HCT116 (cell line): ENCODE data around the gene GLCE. TPM values are rescaled to one million over a fixed set of nuclear protein-coding genes. Genes with fewer than 3 reads are reported as not detected.

Experiments used
- ATAC-seq: fragments of 200-7000 bp; cut with Tn5 transposase; 2 replicates; pipeline ENCODE4 v1.9.1; 2020; ENCODE audit warnings: mild to moderate bottlenecking, moderate library complexity
- BruUV-seq: library from RNA; stranded (reverse); fragments of 400-500 nt; replicated peaks from 2 replicates; lab custom pipeline; 2021; lab: Mats Ljungman, UMichigan
- CTCF ChIA-PET: fragments of 300-600 bp; sonication (Branson Sonifier 250); formaldehyde crosslinking; loops from one replicate; lab custom pipeline; 2021; ENCODE audit warnings: antibody characterized with exemption; lab: Charles Lee
- POLR2A ChIA-PET: fragments of 300-600, 350-600 bp; sonication (Branson Sonifier 250); formaldehyde crosslinking; loops from one replicate; lab custom pipeline; 2021; ENCODE audit warnings: antibody characterized with exemption; lab: Charles Lee
- RAD21 ChIA-PET, 2 experiments: fragments of 300-600 bp; sonication (Branson Sonifier 250); formaldehyde crosslinking; loops; one replicate each; lab custom pipeline; 2023; ENCODE audit warnings: low total read pairs in 2 of 2; ENCODE audit not compliant: uncharacterized antibody in 2 of 2, unreplicated experiment in 2 of 2, low non-redundant PET in 1 of 2; lab: Charles Lee
- DNase-seq: peaks from one replicate; pipeline ENCODE4 v3.0.0-alpha.2; 2010; ENCODE audit warnings: low read depth, low spot score
- H2AFZ ChIP-seq: fragments of 200-600 bp; shearing (Covaris generic), sonication (generic); 2 replicates; pipeline ENCODE4 v1.6.1; 2017; ENCODE audit warnings: low read depth, mixed run types, mixed read lengths, antibody characterized with exemption, low read length; ENCODE audit not compliant: poor library complexity, severe bottlenecking
- H3K27ac ChIP-seq: 2 replicates; pipeline ENCODE4 v1.5.1; 2012; ENCODE audit warnings: low read depth, low read length
- H3K27me3 ChIP-seq: fragments of 200-600 bp; sonication (generic); 2 replicates; pipeline ENCODE4 v1.6.1; 2016; ENCODE audit warnings: mixed run types, low read length, mixed read lengths; ENCODE audit not compliant: insufficient read depth
- H3K36me3 ChIP-seq, 2 experiments: fragments of 200-500 bp in 1 of 2; fragments of 200-600 bp in 1 of 2; sonication (Bioruptor generic) in 1 of 2; sonication (generic) in 1 of 2; 2 replicates each; pipeline versions ENCODE4 v1.5.1 to v1.6.1; 2014 to 2016; ENCODE audit warnings: low read length in 2 of 2, inconsistent platforms in 1 of 2, mixed read lengths in 1 of 2, mixed run types in 1 of 2; ENCODE audit not compliant: insufficient read depth in 2 of 2, control insufficient read depth in 1 of 2
- H3K4me1 ChIP-seq, 2 experiments: fragments of 200-600 bp in 1 of 2; sonication (generic) in 1 of 2; 2 replicates each; pipeline versions ENCODE4 v1.5.1 to v1.6.1; 2012 to 2017; ENCODE audit warnings: low read length in 2 of 2, inconsistent platforms in 1 of 2, mild to moderate bottlenecking in 1 of 2, mixed read lengths in 1 of 2, mixed run types in 1 of 2, moderate library complexity in 1 of 2; ENCODE audit not compliant: insufficient read depth in 2 of 2, control insufficient read depth in 1 of 2
- H3K4me2 ChIP-seq: fragments of 200-600 bp; sonication (generic); 2 replicates; pipeline ENCODE4 v1.6.1; 2017; ENCODE audit warnings: mixed run types, low read length, mixed read lengths
- H3K4me3 ChIP-seq, 2 experiments: fragments of 200-600 bp in 1 of 2; sonication (generic) in 1 of 2; replicated peaks in 1 of 2; 2 replicates each; pipeline ENCODE4 v1.5.1; 2011 to 2016; ENCODE audit warnings: low read length in 2 of 2, control low read depth in 1 of 2, low read depth in 1 of 2, mild to moderate bottlenecking in 1 of 2, mixed read lengths in 1 of 2, mixed run types in 1 of 2
- H3K79me2 ChIP-seq: fragments of 200-600 bp; sonication (generic); 2 replicates; pipeline ENCODE4 v1.6.1; 2017; ENCODE audit warnings: mild to moderate bottlenecking, mixed run types, low read length, moderate library complexity, mixed read lengths; ENCODE audit not compliant: insufficient read depth
- H3K9ac ChIP-seq: fragments of 200-600 bp; sonication (generic); 2 replicates; pipeline ENCODE4 v1.6.1; 2016; ENCODE audit warnings: low read length, mixed read lengths
- H3K9me2 ChIP-seq: fragments of 200-600 bp; sonication (generic), shearing (Covaris generic); 2 replicates; pipeline ENCODE4 v1.6.1; 2017; ENCODE audit warnings: mixed run types, mild to moderate bottlenecking, moderate library complexity; ENCODE audit not compliant: insufficient read depth
- H3K9me3 ChIP-seq, 2 experiments: fragments of 200-500 bp in 1 of 2; fragments of 200-600 bp in 1 of 2; sonication (Bioruptor generic) in 1 of 2; sonication (generic) in 1 of 2; 2 replicates each; pipeline ENCODE4 v1.6.1; 2014 to 2017; ENCODE audit warnings: low read length in 2 of 2, mixed read lengths in 2 of 2, inconsistent platforms in 1 of 2, low read depth in 1 of 2, mild to moderate bottlenecking in 1 of 2, mixed run types in 1 of 2, moderate library complexity in 1 of 2; ENCODE audit not compliant: control insufficient read depth in 1 of 2, insufficient read depth in 1 of 2
- H4K20me1 ChIP-seq: fragments of 200-600 bp; sonication (generic), shearing (Covaris generic); 2 replicates; pipeline ENCODE4 v1.6.1; 2017; ENCODE audit warnings: mixed run types, mild to moderate bottlenecking, moderate library complexity; ENCODE audit not compliant: insufficient read depth
- CBX3 ChIP-seq: IDR thresholded peaks from 2 replicates; pipeline ENCODE4 v1.6.1; 2012; ENCODE audit warnings: low read depth
- EGR1 ChIP-seq: IDR thresholded peaks from 2 replicates; pipeline ENCODE4 v1.6.1; 2012; ENCODE audit warnings: low read depth
- EZH2phosphoT487 ChIP-seq: fragments of 200-600 bp; IDR thresholded peaks from 2 replicates; pipeline ENCODE4 v1.6.1; 2018; ENCODE audit warnings: antibody characterized with exemption, borderline replicate concordance
- FOSL1 ChIP-seq: IDR thresholded peaks from 2 replicates; pipeline ENCODE4 v1.6.1; 2012; ENCODE audit warnings: low read depth
- JUND ChIP-seq: IDR thresholded peaks from 2 replicates; pipeline ENCODE4 v1.6.1; 2012
- POLR2AphosphoS5 ChIP-seq: IDR thresholded peaks from 2 replicates; pipeline ENCODE4 v1.6.1; 2011; ENCODE audit warnings: mild to moderate bottlenecking, low read depth, low read length, moderate library complexity
- RAD21 ChIP-seq: IDR thresholded peaks from 2 replicates; pipeline ENCODE4 v1.6.1; 2012; ENCODE audit warnings: low read depth, mild to moderate bottlenecking
- SP1 ChIP-seq: IDR thresholded peaks from 2 replicates; pipeline ENCODE4 v1.6.1; 2012; ENCODE audit warnings: low read depth
- TCF7L2 ChIP-seq: IDR thresholded peaks from 2 replicates; pipeline ENCODE4 v1.7.0; 2011; ENCODE audit warnings: borderline replicate concordance, inconsistent platforms; ENCODE audit not compliant: insufficient read depth, insufficient read length; ENCODE audit errors: extremely low read depth
- intact Hi-C: fragments of 100-400 bp; cut with micrococcal nuclease; formaldehyde crosslinking; loops from 2 replicates; pipeline ENCODE4 v1.10.0; 2022
- total RNA-seq: library from RNA; stranded (reverse); gene quantifications from one replicate; pipeline ENCODE4 v1.2.1, GENCODE V29; 2021; ENCODE audit not compliant: unreplicated experiment
- TF ChIP-seq, protein P1 (sequence below): IDR thresholded peaks from 2 replicates; pipeline ENCODE4 v1.6.1; 2012
- TF ChIP-seq, protein P2 (sequence below), 3 experiments: fragments of 200-600 bp in 1 of 3; sonication (generic) in 1 of 3; IDR thresholded peaks in 2 of 3; conservative IDR thresholded peaks in 1 of 3; 2 replicates each; pipeline ENCODE4 v1.5.1; 2012 to 2017; ENCODE audit warnings: low read depth in 2 of 3, low read length in 2 of 3, antibody characterized with exemption in 1 of 3, borderline replicate concordance in 1 of 3, control low read depth in 1 of 3, mild to moderate bottlenecking in 1 of 3, mixed read lengths in 1 of 3, mixed run types in 1 of 3, moderate library complexity in 1 of 3; ENCODE audit not compliant: insufficient read depth in 1 of 3
- TF ChIP-seq, protein P3 (sequence below): IDR thresholded peaks from 2 replicates; pipeline ENCODE4 v1.6.1; 2011; ENCODE audit warnings: mild to moderate bottlenecking, low read length, moderate library complexity; ENCODE audit not compliant: insufficient replicate concordance; ENCODE audit errors: extremely low read depth

GLCE gene
- total RNA-seq, 1 experiment from 2014 or later: 22.2 TPM

DNA sequence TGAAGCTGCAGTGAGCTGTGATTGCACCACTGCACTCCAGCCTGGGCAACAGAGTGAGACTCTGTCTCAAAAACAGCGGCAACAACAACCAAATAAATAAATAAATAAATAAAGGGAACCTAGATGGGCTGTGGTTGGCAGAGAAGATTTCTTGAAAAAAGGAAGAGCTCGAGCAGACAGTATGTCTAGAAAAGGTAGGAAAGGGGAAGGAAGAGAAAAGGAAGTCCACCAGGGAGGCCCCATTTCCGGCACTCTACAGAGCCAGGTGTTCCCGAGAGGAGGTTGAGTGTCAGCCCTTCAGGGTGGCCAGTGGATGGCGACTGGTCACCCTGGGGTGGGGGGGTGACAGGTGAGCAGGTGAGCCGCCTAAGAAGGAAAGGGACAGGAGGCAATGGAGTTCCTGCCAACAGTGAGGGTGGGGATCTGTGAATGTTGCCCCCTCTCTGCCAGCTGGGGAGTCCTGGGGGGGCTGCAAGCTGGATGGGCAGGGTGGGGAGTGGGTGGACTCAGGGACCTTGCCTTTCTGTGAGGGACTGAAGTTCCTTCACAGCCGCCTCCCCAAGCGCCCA, 153.1 kb downstream of the GLCE start:
- peaks cover 17% of the 10 kb centered on the region for H3K79me2 ChIP-seq
- H3K4me1 ChIP-seq: peaks cover 0 to 8% of the 10 kb centered on the region in 2 experiments; a peak in 1 of 4 replicates
- ChIA-PET CTCF (no interaction called here), POLR2A (no interaction called here), RAD21 (no interaction called here)
- no peaks in the 10 kb centered on the region for H3K9me3 ChIP-seq
- intact Hi-C loops: no loop called here
- DNase-seq: no peak
- no peaks in the 10 kb centered on the region for H4K20me1 ChIP-seq
- no peaks in the 10 kb centered on the region for H3K9me2 ChIP-seq
- no peak overlapping the region for H3K9ac ChIP-seq
- no peak overlapping the region for H3K27ac ChIP-seq
- no peak overlapping the region for H3K4me3 ChIP-seq
- BruUV-seq: no TSS peak
- no peak overlapping the region for H2AFZ ChIP-seq
- no peaks in the 10 kb centered on the region for H3K36me3 ChIP-seq
- H3K27me3 ChIP-seq: no peaks in the 10 kb centered on the region
- TF ChIP-seq EGR1: no peak
- no peak for TF ChIP-seq EZH2phosphoT487
- no peak for TF ChIP-seq TCF7L2
- no peak for TF ChIP-seq POLR2AphosphoS5
- TF ChIP-seq, all 23 proteins: peak for 0
- no peak overlapping the region for H3K4me2 ChIP-seq
- no peak for ATAC-seq

DNA sequence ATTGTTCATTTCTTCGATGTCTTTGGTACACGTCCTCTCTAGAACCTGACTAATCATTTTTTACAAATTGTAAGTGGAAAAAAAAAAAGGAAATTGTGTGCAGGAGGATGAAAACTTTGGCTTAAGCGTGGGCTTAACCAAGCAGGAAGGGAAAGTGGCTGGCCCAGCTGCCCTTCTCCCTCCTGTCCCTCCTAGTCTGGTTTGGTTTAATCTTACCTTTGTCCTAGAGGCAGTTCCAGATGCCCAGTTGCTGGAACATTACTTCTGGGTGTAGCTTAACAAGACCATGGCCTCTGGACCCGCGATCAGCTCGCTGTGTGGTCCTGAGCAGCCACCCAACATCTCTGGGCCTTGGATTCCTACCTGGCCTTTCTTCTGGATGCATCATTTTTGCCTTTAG, 153.7 kb downstream of the GLCE start:
- DNase-seq: no peak
- Histone ChIP-seq H4K20me1 (no peaks in the 10 kb centered on the region), H3K27me3 (no peaks in the 10 kb centered on the region), H3K4me2 (no peak overlapping the region), H3K36me3 (no peaks in the 10 kb centered on the region), H3K9ac (no peak overlapping the region), H3K27ac (no peak overlapping the region), H3K79me2 (peaks cover 11% of the 10 kb centered on the region), H3K9me3 (no peaks in the 10 kb centered on the region), H3K4me3 (no peak overlapping the region), H3K9me2 (no peaks in the 10 kb centered on the region), H2AFZ (no peak overlapping the region), H3K4me1 (peaks cover 0 to 8% of the 10 kb centered on the region in 2 experiments; a peak in 1 of 4 replicates)
- intact Hi-C loops: no loop called here
- TF ChIP-seq CBX3 (no peak), RAD21 (no peak), FOSL1 (no peak), EGR1 (no peak), JUND (no peak), POLR2AphosphoS5 (no peak), SP1 (no peak)
- TF ChIP-seq, protein P1, sequence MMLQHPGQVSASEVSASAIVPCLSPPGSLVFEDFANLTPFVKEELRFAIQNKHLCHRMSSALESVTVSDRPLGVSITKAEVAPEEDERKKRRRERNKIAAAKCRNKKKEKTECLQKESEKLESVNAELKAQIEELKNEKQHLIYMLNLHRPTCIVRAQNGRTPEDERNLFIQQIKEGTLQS: no peak
- TF ChIP-seq, protein P2, sequence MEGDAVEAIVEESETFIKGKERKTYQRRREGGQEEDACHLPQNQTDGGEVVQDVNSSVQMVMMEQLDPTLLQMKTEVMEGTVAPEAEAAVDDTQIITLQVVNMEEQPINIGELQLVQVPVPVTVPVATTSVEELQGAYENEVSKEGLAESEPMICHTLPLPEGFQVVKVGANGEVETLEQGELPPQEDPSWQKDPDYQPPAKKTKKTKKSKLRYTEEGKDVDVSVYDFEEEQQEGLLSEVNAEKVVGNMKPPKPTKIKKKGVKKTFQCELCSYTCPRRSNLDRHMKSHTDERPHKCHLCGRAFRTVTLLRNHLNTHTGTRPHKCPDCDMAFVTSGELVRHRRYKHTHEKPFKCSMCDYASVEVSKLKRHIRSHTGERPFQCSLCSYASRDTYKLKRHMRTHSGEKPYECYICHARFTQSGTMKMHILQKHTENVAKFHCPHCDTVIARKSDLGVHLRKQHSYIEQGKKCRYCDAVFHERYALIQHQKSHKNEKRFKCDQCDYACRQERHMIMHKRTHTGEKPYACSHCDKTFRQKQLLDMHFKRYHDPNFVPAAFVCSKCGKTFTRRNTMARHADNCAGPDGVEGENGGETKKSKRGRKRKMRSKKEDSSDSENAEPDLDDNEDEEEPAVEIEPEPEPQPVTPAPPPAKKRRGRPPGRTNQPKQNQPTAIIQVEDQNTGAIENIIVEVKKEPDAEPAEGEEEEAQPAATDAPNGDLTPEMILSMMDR (IDR thresholded peaks at IDR 0.05 in 2 of 3, conservative IDR thresholded peaks at IDR 0.05 in 1 of 3; ENCODE audit: borderline replicate concordance in 1 of 3, insufficient read depth in 1 of 3, low read depth in 2 of 3, low read length in 2 of 3): no peak
- TF ChIP-seq, protein P3, sequence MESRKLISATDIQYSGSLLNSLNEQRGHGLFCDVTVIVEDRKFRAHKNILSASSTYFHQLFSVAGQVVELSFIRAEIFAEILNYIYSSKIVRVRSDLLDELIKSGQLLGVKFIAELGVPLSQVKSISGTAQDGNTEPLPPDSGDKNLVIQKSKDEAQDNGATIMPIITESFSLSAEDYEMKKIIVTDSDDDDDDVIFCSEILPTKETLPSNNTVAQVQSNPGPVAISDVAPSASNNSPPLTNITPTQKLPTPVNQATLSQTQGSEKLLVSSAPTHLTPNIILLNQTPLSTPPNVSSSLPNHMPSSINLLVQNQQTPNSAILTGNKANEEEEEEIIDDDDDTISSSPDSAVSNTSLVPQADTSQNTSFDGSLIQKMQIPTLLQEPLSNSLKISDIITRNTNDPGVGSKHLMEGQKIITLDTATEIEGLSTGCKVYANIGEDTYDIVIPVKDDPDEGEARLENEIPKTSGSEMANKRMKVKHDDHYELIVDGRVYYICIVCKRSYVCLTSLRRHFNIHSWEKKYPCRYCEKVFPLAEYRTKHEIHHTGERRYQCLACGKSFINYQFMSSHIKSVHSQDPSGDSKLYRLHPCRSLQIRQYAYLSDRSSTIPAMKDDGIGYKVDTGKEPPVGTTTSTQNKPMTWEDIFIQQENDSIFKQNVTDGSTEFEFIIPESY: no peak
- ChIA-PET RAD21 (no interaction called here), CTCF (no interaction called here), POLR2A (no interaction called here)
- no peak for ATAC-seq
- no TSS peak for BruUV-seq
